Measurements from ENCODE around the gene NANS. TPM values are rescaled to one million over a fixed set of nuclear protein-coding genes. Genes with fewer than 3 reads are reported as not detected.

Gene NANS
- total RNA-seq, 1 donor from 2014 or later: 22.9 TPM

DNA sequence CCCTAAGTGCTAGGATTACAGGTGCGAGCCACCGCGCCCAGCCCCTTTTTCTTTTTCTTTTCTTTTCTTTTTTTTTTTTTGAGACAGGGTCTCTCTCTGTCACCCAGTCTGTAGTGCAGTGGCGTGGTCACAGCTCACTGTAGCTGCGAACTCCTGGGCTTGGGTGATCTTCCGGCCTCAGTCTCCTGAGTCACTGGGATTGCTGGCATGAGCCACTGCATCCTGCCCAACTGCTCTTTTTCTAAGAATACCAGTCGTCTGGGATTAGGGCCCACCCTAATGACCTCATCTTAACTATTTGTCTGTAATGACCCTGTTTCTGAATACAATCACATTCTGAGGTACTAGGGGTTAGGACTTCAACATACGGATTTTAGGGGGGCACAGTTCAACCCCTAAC lies 34.1 kb upstream of the NANS start:
- DNase-seq: no peak
- Mint-ChIP-seq H3K9me3 (ENCODE audit: unreplicated experiment) (no peaks in the 10 kb centered on the region), H3K27ac (ENCODE audit: unreplicated experiment) (no peak overlapping the region), H3K4me3 (ENCODE audit: unreplicated experiment) (no peak overlapping the region), H3K4me1 (ENCODE audit: low read depth, unreplicated experiment) (no peaks in the 10 kb centered on the region), H3K27me3 (ENCODE audit: unreplicated experiment) (no peaks in the 10 kb centered on the region), H3K36me3 (ENCODE audit: unreplicated experiment) (peaks cover 4% of the 10 kb centered on the region)
- TF ChIP-seq, protein P1, sequence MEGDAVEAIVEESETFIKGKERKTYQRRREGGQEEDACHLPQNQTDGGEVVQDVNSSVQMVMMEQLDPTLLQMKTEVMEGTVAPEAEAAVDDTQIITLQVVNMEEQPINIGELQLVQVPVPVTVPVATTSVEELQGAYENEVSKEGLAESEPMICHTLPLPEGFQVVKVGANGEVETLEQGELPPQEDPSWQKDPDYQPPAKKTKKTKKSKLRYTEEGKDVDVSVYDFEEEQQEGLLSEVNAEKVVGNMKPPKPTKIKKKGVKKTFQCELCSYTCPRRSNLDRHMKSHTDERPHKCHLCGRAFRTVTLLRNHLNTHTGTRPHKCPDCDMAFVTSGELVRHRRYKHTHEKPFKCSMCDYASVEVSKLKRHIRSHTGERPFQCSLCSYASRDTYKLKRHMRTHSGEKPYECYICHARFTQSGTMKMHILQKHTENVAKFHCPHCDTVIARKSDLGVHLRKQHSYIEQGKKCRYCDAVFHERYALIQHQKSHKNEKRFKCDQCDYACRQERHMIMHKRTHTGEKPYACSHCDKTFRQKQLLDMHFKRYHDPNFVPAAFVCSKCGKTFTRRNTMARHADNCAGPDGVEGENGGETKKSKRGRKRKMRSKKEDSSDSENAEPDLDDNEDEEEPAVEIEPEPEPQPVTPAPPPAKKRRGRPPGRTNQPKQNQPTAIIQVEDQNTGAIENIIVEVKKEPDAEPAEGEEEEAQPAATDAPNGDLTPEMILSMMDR (IDR thresholded peaks at IDR 0.05; ENCODE audit: partially characterized antibody, unreplicated experiment): no peak

DNA sequence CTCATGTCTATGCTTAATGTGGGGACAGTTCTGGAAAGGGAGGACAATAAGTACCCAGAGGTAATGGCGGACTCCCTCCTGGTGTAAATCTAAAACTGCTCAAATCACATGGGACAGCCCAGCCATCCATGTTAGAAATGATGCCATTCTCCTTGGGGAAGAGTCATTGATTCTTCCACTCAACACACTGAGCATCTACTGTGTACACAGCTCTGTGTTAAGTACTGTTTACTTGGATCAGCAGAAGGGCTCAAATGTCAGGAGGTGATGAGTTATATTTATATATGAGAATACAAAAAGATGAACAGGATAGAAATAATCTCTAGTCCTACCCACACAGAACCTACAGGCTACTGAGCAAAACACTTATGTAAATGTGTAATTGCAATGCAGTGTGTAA lies 31.8 kb upstream of the NANS start:
- no peak for DNase-seq
- no peaks in the 10 kb centered on the region for H3K4me1 Mint-ChIP-seq (ENCODE audit: low read depth, unreplicated experiment)
- H3K27ac Mint-ChIP-seq (ENCODE audit: unreplicated experiment): no peak overlapping the region
- H3K4me3 Mint-ChIP-seq (ENCODE audit: unreplicated experiment): no peak overlapping the region
- H3K27me3 Mint-ChIP-seq (ENCODE audit: unreplicated experiment): no peaks in the 10 kb centered on the region
- peaks cover 4% of the 10 kb centered on the region for H3K36me3 Mint-ChIP-seq (ENCODE audit: unreplicated experiment)
- H3K9me3 Mint-ChIP-seq (ENCODE audit: unreplicated experiment): no peaks in the 10 kb centered on the region
- TF ChIP-seq, protein P1 (IDR thresholded peaks at IDR 0.05; ENCODE audit: partially characterized antibody, unreplicated experiment): no peak

DNA sequence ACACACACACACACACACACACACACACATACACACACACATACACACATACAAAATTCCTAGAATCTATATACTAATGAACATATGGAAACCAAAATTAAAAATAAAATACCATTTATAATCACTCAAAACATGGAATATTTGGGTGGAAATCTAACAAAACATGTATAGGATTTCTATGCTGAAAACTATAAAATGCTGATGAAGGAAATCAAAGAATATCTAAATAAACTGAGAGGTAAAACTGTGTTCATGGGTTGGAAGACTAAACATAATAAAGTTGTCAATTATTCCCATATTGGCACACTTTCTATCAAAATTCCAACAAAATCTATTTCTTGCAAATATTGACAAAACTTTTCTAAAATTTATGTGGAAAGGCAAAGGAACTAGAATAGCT lies 25.4 kb upstream of the NANS start:
- no peaks in the 10 kb centered on the region for H3K9me3 Mint-ChIP-seq (ENCODE audit: unreplicated experiment)

DNA sequence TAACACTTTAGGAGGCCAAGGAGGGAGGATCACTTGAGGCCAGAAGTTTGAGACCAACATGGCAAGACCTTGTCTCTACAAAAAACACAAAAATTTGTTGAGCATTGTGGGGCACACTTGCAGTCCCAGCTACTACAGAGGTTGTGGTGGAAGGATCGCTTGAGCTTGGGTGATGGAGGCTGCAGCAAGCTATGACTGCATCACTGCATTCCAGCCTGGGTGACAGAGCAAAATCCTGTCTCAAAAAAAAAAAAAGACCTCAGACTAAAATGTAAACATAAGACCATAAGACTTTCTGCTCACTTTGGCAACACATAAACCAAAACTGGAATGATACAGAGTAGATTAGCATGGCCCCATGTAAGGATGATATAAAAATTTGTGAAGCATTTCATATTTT lies 24.6 kb upstream of the NANS start:
- no peaks in the 10 kb centered on the region for H3K36me3 Mint-ChIP-seq (ENCODE audit: unreplicated experiment)
- H3K27me3 Mint-ChIP-seq (ENCODE audit: unreplicated experiment): peaks cover 3% of the 10 kb centered on the region
- no peak overlapping the region for H3K4me3 Mint-ChIP-seq (ENCODE audit: unreplicated experiment)
- H3K4me1 Mint-ChIP-seq (ENCODE audit: low read depth, unreplicated experiment): no peaks in the 10 kb centered on the region
- H3K9me3 Mint-ChIP-seq (ENCODE audit: unreplicated experiment): no peaks in the 10 kb centered on the region
- H3K27ac Mint-ChIP-seq (ENCODE audit: unreplicated experiment): no peak overlapping the region
- TF ChIP-seq, protein P1 (IDR thresholded peaks at IDR 0.05; ENCODE audit: partially characterized antibody, unreplicated experiment): no peak
- DNase-seq: no peak

More for the DNA sequence above, 25.4 kb upstream of the NANS start:
- DNase-seq: no peak
- no peaks in the 10 kb centered on the region for H3K4me1 Mint-ChIP-seq (ENCODE audit: low read depth, unreplicated experiment)
- peaks cover 3% of the 10 kb centered on the region for H3K27me3 Mint-ChIP-seq (ENCODE audit: unreplicated experiment)
- no peak overlapping the region for H3K4me3 Mint-ChIP-seq (ENCODE audit: unreplicated experiment)
- H3K36me3 Mint-ChIP-seq (ENCODE audit: unreplicated experiment): no peaks in the 10 kb centered on the region
- TF ChIP-seq, protein P1 (IDR thresholded peaks at IDR 0.05; ENCODE audit: partially characterized antibody, unreplicated experiment): no peak
- no peak overlapping the region for H3K27ac Mint-ChIP-seq (ENCODE audit: unreplicated experiment)

- Mint-ChIP-seq H3K4me3 (ENCODE audit: unreplicated experiment) (no peak overlapping the region), H3K9me3 (ENCODE audit: unreplicated experiment) (no peaks in the 10 kb centered on the region), H3K27ac (ENCODE audit: unreplicated experiment) (no peak overlapping the region), H3K4me1 (ENCODE audit: low read depth, unreplicated experiment) (no peaks in the 10 kb centered on the region), H3K27me3 (ENCODE audit: unreplicated experiment) (peaks cover 5% of the 10 kb centered on the region), H3K36me3 (ENCODE audit: unreplicated experiment) (no peaks in the 10 kb centered on the region)
- DNase-seq: peak; percentile 90
- TF ChIP-seq, protein P1 (IDR thresholded peaks at IDR 0.05; ENCODE audit: partially characterized antibody, unreplicated experiment): peak; percentile 90
Measured at GRCh38 chr9:98034593-98035546, 21.7 kb upstream of the NANS start.
